Fibroblast of lung (primary cell): ENCODE measurements around the gene CACNA1A. TPM values are rescaled to one million over a fixed set of nuclear protein-coding genes. Genes with fewer than 3 reads are reported as not detected.

ENCODE experiments used
- DNase-seq, 2 donors: peaks; one replicate each; pipeline versions ENCODE4 v3.0.0 to v3.0.0-alpha.2; 2010; ENCODE audit warnings: low read depth in 2 of 2
- H2AFZ ChIP-seq: 2 replicates; pipeline ENCODE4 v1.5.1; 2012; ENCODE audit warnings: low read length, control low read depth, inconsistent platforms
- H3K27ac ChIP-seq: 2 replicates; pipeline ENCODE4 v1.5.1; 2011; ENCODE audit warnings: low read length, control low read depth; ENCODE audit not compliant: insufficient read depth
- H3K27me3 ChIP-seq: 2 replicates; pipeline ENCODE4 v1.5.1; 2011; ENCODE audit warnings: mild to moderate bottlenecking, low read length; ENCODE audit not compliant: control insufficient read depth, insufficient read depth
- H3K36me3 ChIP-seq: 2 replicates; pipeline ENCODE4 v1.5.1; 2011; ENCODE audit warnings: low read length; ENCODE audit not compliant: control insufficient read depth, insufficient read depth
- H3K4me1 ChIP-seq: 2 replicates; pipeline ENCODE4 v1.5.1; 2011; ENCODE audit warnings: low read length; ENCODE audit not compliant: control insufficient read depth, insufficient read depth; ENCODE audit errors: extremely low read depth
- H3K4me2 ChIP-seq: 2 replicates; pipeline ENCODE4 v1.5.1; 2011; ENCODE audit warnings: low read length, control low read depth; ENCODE audit not compliant: insufficient read depth; ENCODE audit errors: extremely low read depth
- H3K4me3 ChIP-seq, 4 experiments: fragments of 200-600 bp in 1 of 4; sonication (generic) in 1 of 4; replicated peaks in 1 of 4; 2 replicates each; pipeline ENCODE4 v1.5.1; 2011 to 2016; ENCODE audit warnings: low read length in 4 of 4, low read depth in 3 of 4, mild to moderate bottlenecking in 3 of 4, control low read depth in 2 of 4, inconsistent platforms in 1 of 4, mixed read lengths in 1 of 4; ENCODE audit not compliant: insufficient read depth in 1 of 4; ENCODE audit errors: control extremely low read depth in 1 of 4
- H3K79me2 ChIP-seq: 2 replicates; pipeline ENCODE4 v1.5.1; 2012; ENCODE audit warnings: mild to moderate bottlenecking, low read length, inconsistent platforms; ENCODE audit not compliant: control insufficient read depth, insufficient read depth
- H3K9ac ChIP-seq: 2 replicates; pipeline ENCODE4 v1.5.1; 2011; ENCODE audit warnings: mild to moderate bottlenecking, low read length, control low read depth; ENCODE audit not compliant: insufficient read depth
- H3K9me3 ChIP-seq: 2 replicates; pipeline ENCODE4 v1.5.1; 2012; ENCODE audit warnings: low read depth, low read length; ENCODE audit not compliant: control insufficient read depth, insufficient read depth
- H4K20me1 ChIP-seq: 2 replicates; pipeline ENCODE4 v1.5.1; 2011; ENCODE audit warnings: low read length; ENCODE audit not compliant: control insufficient read depth, insufficient read depth; ENCODE audit errors: extremely low read depth
- CTCF ChIP-seq, 2 donors: IDR thresholded peaks in 1 of 2; conservative IDR thresholded peaks in 1 of 2; 1 replicate in 1 of 2; 2 replicates in 1 of 2; pipeline ENCODE4 v1.5.1; 2011 to 2012; ENCODE audit warnings: low read length in 2 of 2, control low read depth in 1 of 2, inconsistent platforms in 1 of 2, low read depth in 1 of 2, mild to moderate bottlenecking in 1 of 2
- EZH2 ChIP-seq: IDR thresholded peaks from 2 replicates; pipeline ENCODE4 v1.5.1; 2012; ENCODE audit warnings: low read length, control low read depth, mild to moderate bottlenecking; ENCODE audit errors: missing control alignments
- polyA minus RNA-seq: library from RNA; depleted of rRNA, polyadenylated mRNA; stranded (reverse); fragments of >200 nt; gene quantifications from 2 replicates; pipeline ENCODE4 v1.2.3, GENCODE V29; 2011; ENCODE audit warnings: low replicate concordance
- polyA plus RNA-seq, 2 donors: library from polyadenylated mRNA; depleted of rRNA in 1 of 2; stranded (reverse) in 1 of 2; unstranded in 1 of 2; fragments of >200 nt; gene quantifications; 2 replicates each; pipeline ENCODE4 v1.2.1, GENCODE V29; 2011 to 2012; ENCODE audit warnings: missing spikeins in 1 of 2
- total RNA-seq: library from RNA; depleted of rRNA; stranded (reverse); fragments of >200 nt; gene quantifications from 2 replicates; pipeline ENCODE4 v1.2.1, GENCODE V29; 2014

The CACNA1A gene
- 1.8 and 9.7 TPM in 2 replicates for total RNA-seq
- 0.96 and 3.8 TPM in 2 replicates for polyA plus RNA-seq
- 1.7 and 4.2 TPM in 2 replicates for polyA plus RNA-seq (2012)
- 12.4 and 14.2 TPM in 2 replicates for polyA minus RNA-seq

- DNase-seq, result peak in 1 of 2 donors; percentile 7
- no peak within 1 kb of the TSS for H3K9ac ChIP-seq
Observed at GRCh38 chr19:13506471-13506820, at the start of gene CACNA1A. TSS of gene CACNA1A (minus strand) at chr19:13506479. CDS start at chr19:13506224, 255 bp downstream.

GRCh38 chr19:13554506-13555240 lies 48.4 kb upstream of the CACNA1A start:
- Histone ChIP-seq H3K27ac (no peak overlapping the region), H3K9me3 (no peaks in the 10 kb centered on the region), H3K27me3 (no peaks in the 10 kb centered on the region), H4K20me1 (no peaks in the 10 kb centered on the region), H3K4me2 (no peak overlapping the region), H3K36me3 (no peaks in the 10 kb centered on the region), H3K4me1 (no peaks in the 10 kb centered on the region), H3K9ac (no peak overlapping the region), H3K79me2 (no peaks in the 10 kb centered on the region), H3K4me3 (no peak overlapping the region), H2AFZ (no peak overlapping the region)
- peak in 1 of 2 donors; percentile 8 for DNase-seq
- TF ChIP-seq EZH2, result no peak
- no peak for TF ChIP-seq CTCF (conservative IDR thresholded peaks at IDR 0.05 in 1 of 2, IDR thresholded peaks at IDR 0.05 in 1 of 2; ENCODE audit: low read depth in 1 of 2, low read length in 2 of 2)

More at GRCh38 chr19:13506471-13506820, at the start of gene CACNA1A:
- Histone ChIP-seq H3K4me1 (no peaks in the 10 kb centered on the region), H3K36me3 (no peaks in the 10 kb centered on the region), H3K79me2 (no peaks in the 10 kb centered on the region), H3K4me3 (peak within 1 kb of the TSS in 3 of 4 experiments; percentile 14 to 53 (median 26)), H2AFZ (peak within 1 kb of the TSS; percentile 36), H3K27me3 (peaks cover 19% of the 10 kb centered on the region), H4K20me1 (no peaks in the 10 kb centered on the region), H3K27ac (no peak within 1 kb of the TSS), H3K9me3 (no peaks in the 10 kb centered on the region), H3K4me2 (peak within 1 kb of the TSS; percentile 54)
- TF ChIP-seq CTCF (conservative IDR thresholded peaks at IDR 0.05 in 1 of 2, IDR thresholded peaks at IDR 0.05 in 1 of 2; ENCODE audit: low read depth in 1 of 2, low read length in 2 of 2) (no peak), EZH2 (no peak)

- TF ChIP-seq EZH2 (no peak), CTCF (conservative IDR thresholded peaks at IDR 0.05 in 1 of 2, IDR thresholded peaks at IDR 0.05 in 1 of 2; ENCODE audit: low read depth in 1 of 2, low read length in 2 of 2) (no peak)
- H4K20me1 ChIP-seq, result no peaks in the 10 kb centered on the region
- H3K4me3 ChIP-seq, result no peak overlapping the region
- H3K27ac ChIP-seq, result no peak overlapping the region
- DNase-seq, result no peak
- H2AFZ ChIP-seq, result no peak overlapping the region
- no peaks in the 10 kb centered on the region for H3K79me2 ChIP-seq
- no peaks in the 10 kb centered on the region for H3K36me3 ChIP-seq
- no peaks in the 10 kb centered on the region for H3K27me3 ChIP-seq
- H3K9me3 ChIP-seq, result no peaks in the 10 kb centered on the region
- H3K9ac ChIP-seq, result no peak overlapping the region
- no peak overlapping the region for H3K4me2 ChIP-seq
- no peaks in the 10 kb centered on the region for H3K4me1 ChIP-seq
Observed at GRCh38 chr19:13553880-13554400, 47.7 kb upstream of the CACNA1A start.
